A673 (cell line): Measurements from ENCODE around the gene NQO2. TPM values are rescaled to one million over a fixed set of nuclear protein-coding genes. Genes with fewer than 3 reads are reported as not detected.
"Not testable (repeated sequence)": the region's sequence is repeated elsewhere in the genome, so short reads cannot be mapped to it uniquely, and the experiment has no call there.

ENCODE experiments used
- BruUV-seq: library from RNA; stranded (reverse); fragments of 400-500 nt; replicated peaks from 2 replicates; lab custom pipeline; 2021; lab: Mats Ljungman, UMichigan
- CTCF ChIA-PET: fragments of 300-600 bp; sonication (Branson Sonifier 250); formaldehyde crosslinking; loops from one replicate; lab custom pipeline; 2022; ENCODE audit warnings: antibody characterized with exemption; lab: Charles Lee
- POLR2A ChIA-PET: fragments of 300-600 bp; sonication (Branson Sonifier 250); formaldehyde crosslinking; loops from one replicate; lab custom pipeline; 2022; ENCODE audit warnings: antibody characterized with exemption; ENCODE audit not compliant: low non-redundant PET; lab: Charles Lee
- DNase-seq: peaks from one replicate; pipeline ENCODE4 v3.0.0-alpha.2; 2015; ENCODE audit warnings: low spot score
- H3K27ac ChIP-seq: fragments of 200-600 bp; sonication (generic); 2 replicates; pipeline ENCODE4 v1.5.1; 2016; ENCODE audit warnings: mixed run types, low read depth, mild to moderate bottlenecking, mixed read lengths, antibody characterized with exemption, low read length; ENCODE audit not compliant: poor library complexity, severe bottlenecking
- H3K27me3 ChIP-seq: fragments of 200-600 bp; sonication (generic); replicated peaks from 2 replicates; pipeline ENCODE4 v1.6.1; 2017; ENCODE audit warnings: mixed run types, low read depth, mild to moderate bottlenecking, mixed read lengths, antibody characterized with exemption, low read length; ENCODE audit not compliant: insufficient read depth, poor library complexity
- H3K36me3 ChIP-seq: fragments of 200-600 bp; sonication (generic); 2 replicates; pipeline ENCODE4 v1.6.1; 2016; ENCODE audit warnings: mixed run types, mild to moderate bottlenecking, mixed read lengths, antibody characterized with exemption, low read length; ENCODE audit not compliant: insufficient read depth, poor library complexity, severe bottlenecking
- H3K4me1 ChIP-seq: fragments of 200-600 bp; sonication (generic); 2 replicates; pipeline ENCODE4 v1.6.1; 2017; ENCODE audit warnings: mixed run types, mild to moderate bottlenecking, mixed read lengths, antibody characterized with exemption, low read length; ENCODE audit not compliant: insufficient read depth, poor library complexity, severe bottlenecking
- H3K4me3 ChIP-seq: fragments of 200-600 bp; sonication (generic); 2 replicates; pipeline ENCODE4 v1.5.1; 2016; ENCODE audit warnings: low read depth, mixed run types, mild to moderate bottlenecking, mixed read lengths, low read length; ENCODE audit not compliant: poor library complexity, severe bottlenecking
- H3K9me3 ChIP-seq: fragments of 200-600 bp; sonication (generic); 2 replicates; pipeline ENCODE4 v1.6.1; 2016; ENCODE audit warnings: mixed run types, low read depth, mild to moderate bottlenecking, mixed read lengths, antibody characterized with exemption, low read length; ENCODE audit not compliant: poor library complexity, severe bottlenecking
- CTCF ChIP-seq: fragments of 300-800, 200-600 bp; sonication (generic); conservative IDR thresholded peaks from 2 replicates; pipeline ENCODE4 v1.5.1; 2017; ENCODE audit warnings: low read depth, mild to moderate bottlenecking, antibody characterized with exemption, low read length, moderate library complexity, mixed read lengths
- EZH2 ChIP-seq: fragments of 200-600 bp; sonication (generic); IDR thresholded peaks from 2 replicates; pipeline ENCODE4 v1.6.1; 2017; ENCODE audit warnings: borderline replicate concordance, low read depth, mild to moderate bottlenecking, mixed read lengths, antibody characterized with exemption, low read length; ENCODE audit not compliant: poor library complexity, severe bottlenecking
- intact Hi-C: fragments of 100-400 bp; cut with micrococcal nuclease; formaldehyde crosslinking; loops from one replicate; pipeline ENCODE4 v1.10.0; 2022; ENCODE audit not compliant: unreplicated experiment
- total RNA-seq: library from RNA; stranded (reverse); gene quantifications from 2 replicates; pipeline ENCODE4 v1.2.3, GENCODE V29; 2021

NQO2 gene
- total RNA-seq, 1 experiment from 2014 or later: 97.3 TPM

GRCh38 chr6:3026791-3027626 lies 27.3 kb downstream of the NQO2 start:
- H3K4me3 ChIP-seq: no peak overlapping the region
- no peak for DNase-seq
- CTCF ChIA-PET: no interaction called here
- H3K4me1 ChIP-seq: peaks cover 30% of the 10 kb centered on the region
- no peak for TF ChIP-seq CTCF
- TF ChIP-seq EZH2: no peak
- BruUV-seq: no TSS peak
- H3K27me3 ChIP-seq: no peaks in the 10 kb centered on the region
- no peaks in the 10 kb centered on the region for H3K36me3 ChIP-seq
- no peaks in the 10 kb centered on the region for H3K9me3 ChIP-seq
- POLR2A ChIA-PET: no interaction called here
- intact Hi-C loops: no loop called here
- peak overlapping the region; percentile 60 for H3K27ac ChIP-seq

GRCh38 chr6:3028156-3028555 lies 28.5 kb downstream of the NQO2 start:
- POLR2A ChIA-PET, H3K36me3 ChIP-seq, H3K27ac ChIP-seq, H3K27me3 ChIP-seq, CTCF ChIA-PET, BruUV-seq, intact Hi-C loops, H3K9me3 ChIP-seq, DNase-seq, H3K4me3 ChIP-seq: not testable (repeated sequence)
- H3K4me1 ChIP-seq: peaks cover 25% of the 10 kb centered on the region

GRCh38 chr6:3031857-3032640 lies 32.4 kb downstream of the NQO2 start:
- Histone ChIP-seq H3K27me3 (no peaks in the 10 kb centered on the region), H3K36me3 (no peaks in the 10 kb centered on the region), H3K27ac (no peak overlapping the region), H3K9me3 (no peaks in the 10 kb centered on the region), H3K4me3 (no peak overlapping the region), H3K4me1 (peaks cover 2% of the 10 kb centered on the region)
- TF ChIP-seq EZH2 (no peak), CTCF (no peak)
- ChIA-PET POLR2A (no interaction called here), CTCF (no interaction called here)
- no peak for DNase-seq
- no TSS peak for BruUV-seq
- intact Hi-C loops: no loop called here
